IMR-90 (cell line): Measurements from ENCODE around the gene PRKAR1B. TPM values are rescaled to one million over a fixed set of nuclear protein-coding genes. Genes with fewer than 3 reads are reported as not detected.
A peak's percentile ranks its signal among the peaks of the same experiment; 100 is the strongest.

ENCODE experiments used
- ATAC-seq: fragments of 200-7000 bp; cut with Tn5 transposase; 2 replicates; pipeline ENCODE4 v1.9.1; 2020; ENCODE audit warnings: low read depth, mild to moderate bottlenecking, moderate library complexity
- BruUV-seq: library from RNA; stranded (reverse); fragments of 400-500 nt; replicated peaks from 2 replicates; lab custom pipeline; 2021; lab: Mats Ljungman, UMichigan
- CTCF ChIA-PET: fragments of 300-600 bp; formaldehyde crosslinking; extraction: SDS; loops from one replicate; lab custom pipeline; 2021; ENCODE audit warnings: antibody characterized with exemption; lab: Yijun Ruan, JAX
- POLR2A ChIA-PET: fragments of 300-600 bp; sonication (Branson Sonifier 250); formaldehyde crosslinking; loops from one replicate; lab custom pipeline; 2022; ENCODE audit warnings: antibody characterized with exemption; ENCODE audit not compliant: unreplicated experiment; lab: Charles Lee
- DNase-seq: peaks from one replicate; pipeline ENCODE4 v3.0.0; 2013
- H2AFZ ChIP-seq: replicated peaks from 2 replicates; pipeline ENCODE3; 2013; ENCODE audit warnings: low read length, mild to moderate bottlenecking; ENCODE audit not compliant: poor library complexity
- H2AK5ac ChIP-seq: 2 replicates; pipeline ENCODE4 v1.6.1; 2013; ENCODE audit warnings: low read depth, low read length, inconsistent platforms
- H2AK9ac ChIP-seq: replicated peaks from 2 replicates; pipeline ENCODE3; 2013; ENCODE audit warnings: mild to moderate bottlenecking, low read depth, low read length, moderate library complexity; ENCODE audit not compliant: poor library complexity
- H2BK120ac ChIP-seq: 2 replicates; pipeline ENCODE4 v1.6.1; 2013; ENCODE audit warnings: low read depth, low read length, inconsistent platforms
- H2BK15ac ChIP-seq: 3 replicates; pipeline ENCODE4 v1.6.1; 2013; ENCODE audit warnings: low read depth, low read length, inconsistent platforms
- H2BK20ac ChIP-seq: 2 replicates; pipeline ENCODE4 v1.6.1; 2013; ENCODE audit warnings: low read depth, mild to moderate bottlenecking, inconsistent platforms, low read length, moderate library complexity
- H2BK5ac ChIP-seq: 2 replicates; pipeline ENCODE4 v1.6.1; 2013; ENCODE audit warnings: mild to moderate bottlenecking, low read depth, low read length, inconsistent platforms; ENCODE audit not compliant: poor library complexity, severe bottlenecking
- H3K14ac ChIP-seq: replicated peaks from 2 replicates; pipeline ENCODE4 v1.6.1; 2013; ENCODE audit warnings: low read depth, low read length, inconsistent platforms
- H3K18ac ChIP-seq: 2 replicates; pipeline ENCODE4 v1.6.1; 2013; ENCODE audit warnings: low read depth, low read length, control low read depth
- H3K23ac ChIP-seq: 2 replicates; pipeline ENCODE4 v1.6.1; 2013; ENCODE audit warnings: low read depth, low read length, inconsistent platforms
- H3K27ac ChIP-seq: 2 replicates; pipeline ENCODE4 v1.5.1; 2013; ENCODE audit warnings: mild to moderate bottlenecking, control low read depth, low read length; ENCODE audit not compliant: insufficient read depth
- H3K27me3 ChIP-seq: 2 replicates; pipeline ENCODE4 v1.6.1; 2013; ENCODE audit warnings: low read length; ENCODE audit not compliant: control insufficient read depth, insufficient read depth
- H3K36me3 ChIP-seq: 2 replicates; pipeline ENCODE4 v1.6.1; 2013; ENCODE audit warnings: low read length, mixed read lengths; ENCODE audit not compliant: control insufficient read depth, insufficient read depth
- H3K4ac ChIP-seq: 2 replicates; pipeline ENCODE4 v1.6.1; 2013; ENCODE audit warnings: low read depth, low read length, inconsistent platforms
- H3K4me1 ChIP-seq: 2 replicates; pipeline ENCODE4 v1.6.1; 2013; ENCODE audit warnings: low read length, mixed read lengths; ENCODE audit not compliant: control insufficient read depth, insufficient read depth
- H3K4me2 ChIP-seq: 2 replicates; pipeline ENCODE4 v1.6.1; 2013; ENCODE audit warnings: low read depth, mild to moderate bottlenecking, control low read depth, low read length, moderate library complexity
- H3K4me3 ChIP-seq: 2 replicates; pipeline ENCODE4 v1.5.1; 2013; ENCODE audit warnings: low read depth, mild to moderate bottlenecking, control low read depth, low read length, moderate library complexity; ENCODE audit not compliant: insufficient read depth
- H3K56ac ChIP-seq: 2 replicates; pipeline ENCODE4 v1.6.1; 2013; ENCODE audit warnings: low read length, inconsistent platforms; ENCODE audit not compliant: insufficient read depth; ENCODE audit errors: extremely low read depth
- H3K79me1 ChIP-seq, 2 experiments: 2 replicates each; pipeline ENCODE4 v1.6.1; 2013; ENCODE audit warnings: low read length in 2 of 2, inconsistent platforms in 1 of 2, low read depth in 1 of 2
- H3K9ac ChIP-seq: 2 replicates; pipeline ENCODE4 v1.6.1; 2013; ENCODE audit warnings: low read depth, low read length, control low read depth
- H3K9me1 ChIP-seq: 2 replicates; pipeline ENCODE4 v1.6.1; 2013; ENCODE audit warnings: low read length, inconsistent platforms; ENCODE audit not compliant: insufficient read depth
- H3K9me3 ChIP-seq: 2 replicates; pipeline ENCODE4 v1.6.1; 2013; ENCODE audit warnings: low read length; ENCODE audit not compliant: control insufficient read depth, insufficient read depth
- H4K20me1 ChIP-seq: 2 replicates; pipeline ENCODE4 v1.6.1; 2013; ENCODE audit warnings: low read length, inconsistent platforms; ENCODE audit not compliant: insufficient read depth
- H4K5ac ChIP-seq: 2 replicates; pipeline ENCODE4 v1.6.1; 2013; ENCODE audit warnings: mild to moderate bottlenecking, low read depth, low read length, control low read depth
- H4K8ac ChIP-seq, 2 experiments: 2 replicates each; pipeline ENCODE4 v1.6.1; 2013; ENCODE audit warnings: low read depth in 2 of 2, low read length in 2 of 2, control low read depth in 1 of 2, inconsistent platforms in 1 of 2
- H4K91ac ChIP-seq: 2 replicates; pipeline ENCODE4 v1.6.1; 2013; ENCODE audit warnings: low read depth, low read length, inconsistent platforms; ENCODE audit not compliant: insufficient read depth
- CEBPB ChIP-seq: IDR thresholded peaks from 2 replicates; pipeline ENCODE4 v1.6.1; 2012; ENCODE audit warnings: low read depth, low read length, improper control_type of control experiment
- CHD1 ChIP-seq: IDR thresholded peaks from 2 replicates; pipeline ENCODE4 v1.6.1; 2012; ENCODE audit warnings: low read depth, low read length, improper control_type of control experiment
- FOS ChIP-seq: fragments of 150-350 bp; IDR thresholded peaks from 2 replicates; pipeline ENCODE4 v1.6.1; 2016; ENCODE audit warnings: low read depth, low read length
- MXI1 ChIP-seq: IDR thresholded peaks from 2 replicates; pipeline ENCODE4 v1.6.1; 2012; ENCODE audit warnings: low read depth, mild to moderate bottlenecking, low read length, moderate library complexity, borderline replicate concordance
- NFE2L2 ChIP-seq: fragments of 150-350 bp; IDR thresholded peaks from 2 replicates; pipeline ENCODE4 v1.6.1; 2016; ENCODE audit warnings: low read depth, mild to moderate bottlenecking, low read length
- POLR2A ChIP-seq: IDR thresholded peaks from 2 replicates; pipeline ENCODE4 v1.6.1; 2012; ENCODE audit warnings: mild to moderate bottlenecking, low read depth, low read length
- RCOR1 ChIP-seq: IDR thresholded peaks from 2 replicates; pipeline ENCODE4 v1.6.1; 2012; ENCODE audit warnings: mild to moderate bottlenecking, low read length, improper control_type of control experiment; ENCODE audit not compliant: insufficient replicate concordance
- RFX5 ChIP-seq: IDR thresholded peaks from 2 replicates; pipeline ENCODE4 v1.8.0; 2012; ENCODE audit warnings: low read depth, mild to moderate bottlenecking, low read length, moderate library complexity
- SMC3 ChIP-seq: fragments of 150-350 bp; IDR thresholded peaks from 2 replicates; pipeline ENCODE4 v1.6.1; 2016; ENCODE audit warnings: low read depth, mild to moderate bottlenecking, antibody characterized with exemption, low read length, moderate library complexity
- WGBS, 2 experiments: methylation state at CpG; one replicate each; pipeline versions ENCODE4 v1.1.5 to v1.1.7; 2013; ENCODE audit warnings: missing lambda C conversion rate in 2 of 2; ENCODE audit not compliant: insufficient read length in 1 of 2; ENCODE audit errors: extremely low coverage in 2 of 2; 5-methylcytosine and 5-hydroxymethylcytosine counted together
- dilution Hi-C: fragments of 300-500 bp; cut with HindIII; formaldehyde crosslinking; loops from one replicate; pipeline ENCODE4 v1.14.3; 2018; ENCODE audit warnings: low sequenced_read_pairs; ENCODE audit not compliant: unreplicated experiment
- in situ Hi-C: fragments of 300-500 bp; cut with MboI; formaldehyde crosslinking; loops from 3 replicates; pipeline ENCODE4 v1.14.3; 2019; ENCODE audit warnings: low sequenced_read_pairs, inconsistent platforms, mixed read lengths
- intact Hi-C: fragments of 100-400 bp; cut with micrococcal nuclease; formaldehyde crosslinking; loops from 2 replicates; pipeline ENCODE4 v1.10.0; 2022
- polyA plus RNA-seq, 3 experiments: library from polyadenylated mRNA; depleted of rRNA; stranded (reverse); fragments of >200 nt; gene quantifications; 2 replicates each; pipeline ENCODE4 v1.2.3, GENCODE V29; 2012; ENCODE audit warnings: low replicate concordance in 1 of 3
- total RNA-seq: library from RNA; depleted of rRNA; stranded (reverse); fragments of >200 nt; gene quantifications from 2 replicates; pipeline ENCODE4 v1.2.3, GENCODE V29; 2012
- TF ChIP-seq, protein P1 (sequence below): conservative IDR thresholded peaks from 2 replicates; pipeline ENCODE4 v1.5.1; 2012; ENCODE audit warnings: mild to moderate bottlenecking, low read depth, low read length, improper control_type of control experiment
- TF ChIP-seq, protein P2 (sequence below): fragments of 150-350 bp; IDR thresholded peaks from 2 replicates; pipeline ENCODE4 v1.6.1; 2016; ENCODE audit warnings: low read depth, mild to moderate bottlenecking, low read length, moderate library complexity, borderline replicate concordance

The PRKAR1B gene
- total and polyA plus RNA-seq, 2 of the 4 experiments (the other 2 are of a cell fraction) = 15.2 to 20.2 TPM

DNA sequence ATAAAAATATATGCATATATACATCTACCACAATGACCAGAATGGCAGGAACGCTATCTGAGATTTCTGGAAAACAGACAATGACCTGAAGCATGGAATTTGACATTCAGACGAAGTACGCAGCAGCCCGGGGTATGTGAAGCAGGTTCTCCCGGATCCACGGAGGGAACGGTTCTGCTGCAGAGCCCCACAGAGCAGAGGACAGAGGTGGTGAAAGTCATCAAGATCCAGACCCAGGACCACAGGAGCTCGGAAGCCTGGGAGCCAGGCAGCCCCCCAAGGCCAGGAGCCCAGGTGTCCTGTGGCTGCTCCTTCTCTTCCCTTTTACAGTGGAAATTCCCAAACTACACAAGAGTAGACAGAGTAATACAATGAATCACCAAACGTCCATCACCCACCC is 42.7 kb downstream of the PRKAR1B start:
- POLR2A ChIA-PET = no interaction called here
- H2AFZ ChIP-seq = no peak overlapping the region
- intact Hi-C loops (no loop called here), in situ Hi-C loops (no loop called here), dilution Hi-C loops (no loop called here)
- no peak for DNase-seq
- H3K9ac ChIP-seq = no peak overlapping the region
- BruUV-seq = no TSS peak
- H2BK5ac ChIP-seq = peak overlapping the region; percentile 54
- no peak overlapping the region for H3K4me2 ChIP-seq
- peaks cover 24% of the 10 kb centered on the region for H3K9me3 ChIP-seq
- no peak overlapping the region for H4K5ac ChIP-seq
- ATAC-seq = no peak
- H2AK9ac ChIP-seq = no peak overlapping the region
- no peak overlapping the region for H3K27ac ChIP-seq
- no peak overlapping the region for H3K4me3 ChIP-seq
- H3K36me3 ChIP-seq = peaks cover 3% of the 10 kb centered on the region; the same call in 1 of the 2 replicates
- H3K4ac ChIP-seq = no peak overlapping the region
- H3K4me1 ChIP-seq = no peaks in the 10 kb centered on the region
- no peaks in the 10 kb centered on the region for H4K20me1 ChIP-seq
- H2AK5ac ChIP-seq = no peak overlapping the region
- no peak overlapping the region for H3K14ac ChIP-seq
- no peak overlapping the region for H4K8ac ChIP-seq
- H3K9me1 ChIP-seq = no peaks in the 10 kb centered on the region
- H3K56ac ChIP-seq = no peak overlapping the region
- no peaks in the 10 kb centered on the region for H3K27me3 ChIP-seq
- no peak overlapping the region for H2BK20ac ChIP-seq
- no peak overlapping the region for H2BK120ac ChIP-seq
- no CpG with 5 or more reads among the region's 9 CpGs for WGBS, 2 experiments
- H3K18ac ChIP-seq = no peak overlapping the region
- TF ChIP-seq RFX5 (no peak), RCOR1 (no peak), MXI1 (no peak), POLR2A (no peak), NFE2L2 (no peak), CHD1 (no peak), CEBPB (no peak), SMC3 (no peak), FOS (no peak)
- TF ChIP-seq, protein P1, sequence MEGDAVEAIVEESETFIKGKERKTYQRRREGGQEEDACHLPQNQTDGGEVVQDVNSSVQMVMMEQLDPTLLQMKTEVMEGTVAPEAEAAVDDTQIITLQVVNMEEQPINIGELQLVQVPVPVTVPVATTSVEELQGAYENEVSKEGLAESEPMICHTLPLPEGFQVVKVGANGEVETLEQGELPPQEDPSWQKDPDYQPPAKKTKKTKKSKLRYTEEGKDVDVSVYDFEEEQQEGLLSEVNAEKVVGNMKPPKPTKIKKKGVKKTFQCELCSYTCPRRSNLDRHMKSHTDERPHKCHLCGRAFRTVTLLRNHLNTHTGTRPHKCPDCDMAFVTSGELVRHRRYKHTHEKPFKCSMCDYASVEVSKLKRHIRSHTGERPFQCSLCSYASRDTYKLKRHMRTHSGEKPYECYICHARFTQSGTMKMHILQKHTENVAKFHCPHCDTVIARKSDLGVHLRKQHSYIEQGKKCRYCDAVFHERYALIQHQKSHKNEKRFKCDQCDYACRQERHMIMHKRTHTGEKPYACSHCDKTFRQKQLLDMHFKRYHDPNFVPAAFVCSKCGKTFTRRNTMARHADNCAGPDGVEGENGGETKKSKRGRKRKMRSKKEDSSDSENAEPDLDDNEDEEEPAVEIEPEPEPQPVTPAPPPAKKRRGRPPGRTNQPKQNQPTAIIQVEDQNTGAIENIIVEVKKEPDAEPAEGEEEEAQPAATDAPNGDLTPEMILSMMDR = no peak
- TF ChIP-seq, protein P2, sequence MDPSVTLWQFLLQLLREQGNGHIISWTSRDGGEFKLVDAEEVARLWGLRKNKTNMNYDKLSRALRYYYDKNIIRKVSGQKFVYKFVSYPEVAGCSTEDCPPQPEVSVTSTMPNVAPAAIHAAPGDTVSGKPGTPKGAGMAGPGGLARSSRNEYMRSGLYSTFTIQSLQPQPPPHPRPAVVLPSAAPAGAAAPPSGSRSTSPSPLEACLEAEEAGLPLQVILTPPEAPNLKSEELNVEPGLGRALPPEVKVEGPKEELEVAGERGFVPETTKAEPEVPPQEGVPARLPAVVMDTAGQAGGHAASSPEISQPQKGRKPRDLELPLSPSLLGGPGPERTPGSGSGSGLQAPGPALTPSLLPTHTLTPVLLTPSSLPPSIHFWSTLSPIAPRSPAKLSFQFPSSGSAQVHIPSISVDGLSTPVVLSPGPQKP = no peak
- H4K91ac ChIP-seq = no peak overlapping the region
- H2BK15ac ChIP-seq = no peak overlapping the region
- H3K79me1 ChIP-seq = no peaks in the 10 kb centered on the region
- H3K23ac ChIP-seq = no peak overlapping the region
- CTCF ChIA-PET = no interaction called here
